BLaER1 treated with 17β-estradiol and CSF1 and Interleukin-3, amounts not matched to agents 10 nM and 100 nM (cell line): ENCODE data around the gene ISG15.

Experiments
- H3K27ac ChIP-seq, 11 experiments: shearing (Covaris generic); formaldehyde crosslinking; 2 replicates each; pipeline ENCODE4 v1.8.1; 2022
- H3K27me3 ChIP-seq, 11 experiments: shearing (Covaris generic); formaldehyde crosslinking; 2 replicates each; pipeline ENCODE4 v1.8.1; 2022
- H3K36me3 ChIP-seq, 11 experiments: shearing (Covaris generic); formaldehyde crosslinking; 2 replicates each; pipeline ENCODE4 v1.8.1; 2022
- H3K4me1 ChIP-seq, 10 experiments: shearing (Covaris generic); formaldehyde crosslinking; 2 replicates each; pipeline ENCODE4 v1.8.1; 2022
- H3K4me2 ChIP-seq, 11 experiments: shearing (Covaris generic); formaldehyde crosslinking; 2 replicates each; pipeline ENCODE4 v1.8.1; 2022
- H3K4me3 ChIP-seq, 10 experiments: shearing (Covaris generic); formaldehyde crosslinking; 2 replicates each; pipeline ENCODE4 v1.8.1; 2022
- H3K9ac ChIP-seq, 11 experiments: shearing (Covaris generic); formaldehyde crosslinking; 2 replicates each; pipeline ENCODE4 v1.8.1; 2022
- H3K9me3 ChIP-seq, 11 experiments: shearing (Covaris generic); formaldehyde crosslinking; replicated peaks in 1 of 11; 2 replicates each; pipeline ENCODE4 v1.8.1; 2022
- H4K20me1 ChIP-seq, 11 experiments: shearing (Covaris generic); formaldehyde crosslinking; 2 replicates each; pipeline ENCODE4 v1.8.1; 2022
- Cebpa-rat ChIP-seq, 11 experiments: shearing (Covaris generic); IDR thresholded peaks; 2 replicates each; pipeline ENCODE4 v1.8.1; 2022

Gene ISG15

GRCh38 chr1:1061682-1062345 is 48.5 kb downstream of the ISG15 start:
- TF ChIP-seq Cebpa-rat (IDR thresholded peaks at IDR 0.05): no peak
- H3K36me3 ChIP-seq: no peaks in the 10 kb centered on the region
- H4K20me1 ChIP-seq: peaks cover 0 to 74% (median 44%) of the 10 kb centered on the region in 11 experiments; a peak in 17 of 22 replicates
- no peak overlapping the region for H3K9ac ChIP-seq
- H3K4me1 ChIP-seq: peaks cover 48 to 84% (median 72%) of the 10 kb centered on the region in 10 experiments
- peaks cover 71 to 89% (median 84%) of the 10 kb centered on the region in 11 experiments for H3K27me3 ChIP-seq
- H3K27ac ChIP-seq: no peak overlapping the region
- H3K9me3 ChIP-seq: no peaks in the 10 kb centered on the region
- H3K4me2 ChIP-seq: peak overlapping the region; percentile 44 to 98 (median 81); a peak in 19 of 22 replicates
- H3K4me3 ChIP-seq: no peak overlapping the region

DNA sequence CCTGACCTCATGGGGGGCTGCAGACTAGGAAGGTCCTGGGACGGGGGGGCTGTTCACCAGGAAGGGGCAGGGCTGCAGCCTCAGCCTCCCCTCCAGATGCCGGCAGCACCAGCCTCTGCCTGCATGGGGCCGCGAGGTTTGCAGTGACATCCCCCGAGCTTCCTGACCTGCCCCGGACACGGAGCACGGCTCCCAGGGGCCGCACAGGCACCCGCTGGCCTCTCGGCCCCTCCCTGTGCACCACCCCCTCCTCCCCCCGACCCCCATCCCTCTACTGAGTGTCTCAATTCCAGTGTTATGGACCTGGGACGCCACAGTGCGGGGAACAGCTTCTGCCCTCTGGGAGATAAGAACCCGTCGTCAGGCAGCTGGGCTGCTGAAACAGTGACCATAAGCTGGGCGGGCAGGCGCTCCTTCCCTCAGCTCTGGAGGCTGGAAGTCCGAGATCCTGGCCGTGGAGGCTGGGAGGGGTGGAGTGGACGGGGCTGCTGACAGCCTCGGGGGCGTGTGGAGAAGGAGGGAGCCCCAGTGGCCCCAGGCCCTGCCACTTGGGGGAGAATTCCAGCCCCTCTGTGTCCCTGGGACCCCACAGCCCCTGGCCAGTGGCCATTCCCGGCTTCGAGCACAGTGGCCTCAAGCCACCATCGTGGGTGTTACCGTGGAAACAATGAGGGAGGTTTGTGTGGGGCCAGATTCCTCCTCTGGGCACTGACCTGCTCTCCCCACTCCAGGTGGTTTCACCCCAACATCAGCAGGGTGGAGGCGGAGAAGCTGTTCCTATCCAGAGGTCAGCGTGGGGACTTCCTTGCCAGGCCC is 49.3 kb downstream of the ISG15 start:
- peak overlapping the region in 2 of 10 experiments; percentile 8 to 29; a peak in 1 of 20 replicates for H3K4me3 ChIP-seq
- no peaks in the 10 kb centered on the region for H3K36me3 ChIP-seq
- peak overlapping the region in 6 of 11 experiments; percentile 17 to 55 (median 38); a peak in 6 of 22 replicates for H3K9ac ChIP-seq
- H3K27ac ChIP-seq: no peak overlapping the region
- H3K27me3 ChIP-seq: peaks cover 68 to 88% (median 82%) of the 10 kb centered on the region in 11 experiments
- H4K20me1 ChIP-seq: peaks cover 0 to 78% (median 50%) of the 10 kb centered on the region in 11 experiments; a peak in 18 of 22 replicates
- H3K9me3 ChIP-seq: no peaks in the 10 kb centered on the region
- H3K4me1 ChIP-seq: peaks cover 48 to 84% (median 76%) of the 10 kb centered on the region in 10 experiments
- TF ChIP-seq Cebpa-rat (IDR thresholded peaks at IDR 0.05): no peak
- peak overlapping the region; percentile 48 to 98 (median 86); a peak in 21 of 22 replicates for H3K4me2 ChIP-seq

GRCh38 chr1:1063261-1063944 is 50.1 kb downstream of the ISG15 start:
- Histone ChIP-seq H3K4me1 (peaks cover 39 to 84% (median 76%) of the 10 kb centered on the region in 10 experiments), H4K20me1 (peaks cover 0 to 78% (median 51%) of the 10 kb centered on the region in 11 experiments; a peak in 18 of 22 replicates), H3K9ac (peak overlapping the region in 6 of 11 experiments; percentile 17 to 55 (median 38); a peak in 5 of 22 replicates), H3K36me3 (no peaks in the 10 kb centered on the region), H3K9me3 (no peaks in the 10 kb centered on the region), H3K4me3 (peak overlapping the region in 4 of 10 experiments; percentile 8 to 48 (median 22); a peak in 5 of 20 replicates), H3K27ac (no peak overlapping the region), H3K27me3 (peaks cover 60 to 88% (median 79%) of the 10 kb centered on the region in 11 experiments), H3K4me2 (peak overlapping the region; percentile 48 to 98 (median 86))
- TF ChIP-seq Cebpa-rat (IDR thresholded peaks at IDR 0.05): no peak
